Ascending aorta (tissue), 2 donors: ENCODE results near the gene SLC46A1. TPM values are rescaled to one million over a fixed set of nuclear protein-coding genes. Genes with fewer than 3 reads are reported as not detected.

Source experiments
- DNase-seq, 2 donors: peaks; one replicate each; pipeline ENCODE4 v3.0.0-alpha.2; 2019; ENCODE audit warnings: low spot score in 2 of 2
- H3K27ac ChIP-seq, 2 donors: fragments of 200-600 bp; sonication (generic); one replicate each; pipeline ENCODE4 v1.5.1; 2016 to 2017; ENCODE audit warnings: mild to moderate bottlenecking in 1 of 2
- H3K27me3 ChIP-seq: fragments of 200-600 bp; sonication (generic); one replicate; pipeline ENCODE4 v1.5.1; 2017
- H3K36me3 ChIP-seq, 2 donors: fragments of 200-600 bp; sonication (generic); one replicate each; pipeline ENCODE4 v1.5.1; 2016
- H3K4me1 ChIP-seq, 2 donors: fragments of 200-600 bp; sonication (generic); one replicate each; pipeline ENCODE4 v1.5.1; 2016 to 2017; ENCODE audit warnings: mild to moderate bottlenecking in 1 of 2
- H3K4me3 ChIP-seq, 2 donors: fragments of 200-600 bp; sonication (generic); one replicate each; pipeline ENCODE4 v1.5.1; 2016 to 2017; ENCODE audit warnings: mild to moderate bottlenecking in 1 of 2
- H3K9me3 ChIP-seq, 2 donors: fragments of 200-600 bp; sonication (generic); one replicate each; pipeline ENCODE4 v1.5.1; 2016
- intact Hi-C: fragments of 100-400 bp; cut with DNase I; formaldehyde crosslinking; loops from one replicate; pipeline ENCODE4 v1.15.1; 2023
- total RNA-seq: library from RNA; depleted of rRNA; stranded (reverse); fragments of >200 nt; gene quantifications from one replicate; pipeline ENCODE4 v1.1.0, GENCODE V29; 2016
- TF ChIP-seq, protein P1 (sequence below), 3 experiments: fragments of 200-600 bp in 2 of 3; fragments of 450-650 bp in 1 of 3; sonication (generic) in 2 of 3; IDR thresholded peaks; one replicate each; pipeline ENCODE4 v1.5.1; 2016 to 2019; ENCODE audit warnings: antibody characterized with exemption in 3 of 3, mild to moderate bottlenecking in 1 of 3, moderate library complexity in 1 of 3

SLC46A1 gene
- total RNA-seq, 1 donor from 2014 or later, result 9.7 TPM

- intact Hi-C loops, result no loop called here
- Histone ChIP-seq H3K27ac (no peak overlapping the region), H3K4me3 (no peak overlapping the region), H3K4me1 (no peaks in the 10 kb centered on the region), H3K9me3 (no peaks in the 10 kb centered on the region), H3K36me3 (peaks cover 26 to 51% of the 10 kb centered on the region in 2 donors), H3K27me3 (no peaks in the 10 kb centered on the region)
- TF ChIP-seq, protein P1, sequence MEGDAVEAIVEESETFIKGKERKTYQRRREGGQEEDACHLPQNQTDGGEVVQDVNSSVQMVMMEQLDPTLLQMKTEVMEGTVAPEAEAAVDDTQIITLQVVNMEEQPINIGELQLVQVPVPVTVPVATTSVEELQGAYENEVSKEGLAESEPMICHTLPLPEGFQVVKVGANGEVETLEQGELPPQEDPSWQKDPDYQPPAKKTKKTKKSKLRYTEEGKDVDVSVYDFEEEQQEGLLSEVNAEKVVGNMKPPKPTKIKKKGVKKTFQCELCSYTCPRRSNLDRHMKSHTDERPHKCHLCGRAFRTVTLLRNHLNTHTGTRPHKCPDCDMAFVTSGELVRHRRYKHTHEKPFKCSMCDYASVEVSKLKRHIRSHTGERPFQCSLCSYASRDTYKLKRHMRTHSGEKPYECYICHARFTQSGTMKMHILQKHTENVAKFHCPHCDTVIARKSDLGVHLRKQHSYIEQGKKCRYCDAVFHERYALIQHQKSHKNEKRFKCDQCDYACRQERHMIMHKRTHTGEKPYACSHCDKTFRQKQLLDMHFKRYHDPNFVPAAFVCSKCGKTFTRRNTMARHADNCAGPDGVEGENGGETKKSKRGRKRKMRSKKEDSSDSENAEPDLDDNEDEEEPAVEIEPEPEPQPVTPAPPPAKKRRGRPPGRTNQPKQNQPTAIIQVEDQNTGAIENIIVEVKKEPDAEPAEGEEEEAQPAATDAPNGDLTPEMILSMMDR (IDR thresholded peaks at IDR 0.05), result no peak
- no peak for DNase-seq
Observed at GRCh38 chr17:28397275-28397674, 8.7 kb downstream of the SLC46A1 start.

GRCh38 chr17:28396635-28397239 lies 9.3 kb downstream of the SLC46A1 start:
- no peak overlapping the region for H3K4me3 ChIP-seq
- H3K27me3 ChIP-seq, result no peaks in the 10 kb centered on the region
- intact Hi-C loops, result no loop called here
- TF ChIP-seq, protein P1 (IDR thresholded peaks at IDR 0.05), result no peak
- no peak for DNase-seq
- H3K36me3 ChIP-seq, result peaks cover 30 to 53% of the 10 kb centered on the region in 2 donors
- no peaks in the 10 kb centered on the region for H3K9me3 ChIP-seq
- no peak overlapping the region for H3K27ac ChIP-seq
- no peaks in the 10 kb centered on the region for H3K4me1 ChIP-seq

DNA sequence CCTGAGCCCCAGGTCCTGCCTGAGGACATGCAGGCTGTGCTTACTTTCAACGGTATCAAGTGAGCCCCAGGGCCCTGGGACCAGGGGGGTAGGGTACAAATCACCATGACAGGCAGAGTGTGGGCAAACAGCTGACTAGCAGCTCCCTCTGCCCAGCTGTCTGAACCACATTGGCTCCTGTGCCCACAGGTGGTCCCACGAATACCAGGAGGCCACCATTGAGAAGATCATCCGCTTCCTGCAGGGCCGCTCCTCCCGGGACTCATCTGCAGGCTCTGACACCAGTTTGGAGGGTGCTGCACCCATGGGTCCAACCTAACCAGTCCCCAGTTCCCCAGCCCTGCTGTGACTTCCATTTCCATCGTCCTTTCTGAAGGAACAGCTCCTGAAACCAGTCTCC lies 10.0 kb downstream of the SLC46A1 start:
- TF ChIP-seq, protein P1 (IDR thresholded peaks at IDR 0.05), result no peak
- no peak for DNase-seq
- intact Hi-C loops, result no loop called here
- no peak overlapping the region for H3K27ac ChIP-seq
- H3K27me3 ChIP-seq, result no peaks in the 10 kb centered on the region
- no peaks in the 10 kb centered on the region for H3K4me1 ChIP-seq
- no peak overlapping the region for H3K4me3 ChIP-seq
- no peaks in the 10 kb centered on the region for H3K9me3 ChIP-seq
- peaks cover 32 to 58% of the 10 kb centered on the region in 2 donors for H3K36me3 ChIP-seq

DNA sequence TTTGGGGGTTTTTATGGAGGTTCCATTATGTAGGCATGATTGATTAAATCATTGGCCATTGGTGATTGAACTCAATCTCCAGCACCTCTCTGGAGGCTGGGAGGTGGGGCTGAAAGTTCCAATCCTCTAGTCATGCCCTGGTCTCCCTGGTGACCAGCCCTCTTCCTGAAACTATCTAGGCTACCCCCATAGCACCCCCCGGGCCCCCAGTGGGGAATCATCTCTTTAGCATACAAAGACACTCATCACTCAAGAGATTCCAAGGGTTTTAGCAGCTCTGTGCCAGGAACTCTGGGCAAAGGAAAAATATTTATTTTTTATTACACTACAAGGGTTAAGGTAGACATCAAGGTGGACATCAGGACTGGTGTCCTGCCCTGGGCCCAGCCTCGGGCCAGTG lies 10.6 kb downstream of the SLC46A1 start:
- DNase-seq, result no peak
- peaks cover 37 to 60% of the 10 kb centered on the region in 2 donors for H3K36me3 ChIP-seq
- TF ChIP-seq, protein P1 (IDR thresholded peaks at IDR 0.05), result no peak
- H3K27ac ChIP-seq, result no peak overlapping the region
- H3K4me1 ChIP-seq, result no peaks in the 10 kb centered on the region
- no peak overlapping the region for H3K4me3 ChIP-seq
- no peaks in the 10 kb centered on the region for H3K27me3 ChIP-seq
- H3K9me3 ChIP-seq, result no peaks in the 10 kb centered on the region
- intact Hi-C loops, result no loop called here

DNA sequence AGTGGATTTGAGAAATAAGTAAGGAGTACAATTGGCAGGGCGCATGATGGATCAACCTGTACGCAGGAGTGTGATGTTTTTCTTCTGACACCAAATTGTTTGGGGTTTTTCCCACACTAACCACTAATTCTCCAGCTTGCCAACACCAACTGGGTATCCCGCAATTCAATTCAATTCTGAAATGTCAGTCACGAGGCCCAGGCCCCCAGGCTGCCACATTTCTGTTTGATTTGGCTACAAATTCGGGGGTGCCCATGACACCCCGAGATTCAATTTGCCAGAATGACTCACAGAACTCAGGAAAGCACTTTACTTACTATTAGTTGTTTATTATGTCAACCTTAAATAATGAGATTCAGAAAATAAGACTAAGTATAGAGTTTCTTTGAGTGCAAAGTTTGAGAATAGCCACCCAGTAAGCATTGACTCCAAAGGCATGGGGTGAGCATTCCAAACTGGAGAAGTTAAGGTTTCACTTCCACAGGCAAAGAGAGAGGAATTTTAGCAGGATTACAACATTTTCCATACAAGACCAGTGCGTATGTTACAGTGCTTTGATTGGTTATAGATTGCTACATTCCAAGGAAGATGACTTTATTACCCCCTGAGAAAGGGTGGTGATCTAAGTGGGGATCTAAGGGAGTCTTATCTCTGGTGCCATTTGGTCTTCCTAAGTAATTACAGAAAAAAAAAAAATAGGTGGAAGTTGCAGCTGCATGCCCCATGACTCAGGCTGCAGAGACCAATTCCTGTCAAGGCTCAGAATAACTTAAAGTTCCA lies 11.5 kb downstream of the SLC46A1 start:
- H3K9me3 ChIP-seq, result no peaks in the 10 kb centered on the region
- no peak overlapping the region for H3K27ac ChIP-seq
- peaks cover 42 to 66% of the 10 kb centered on the region in 2 donors for H3K36me3 ChIP-seq
- TF ChIP-seq, protein P1 (IDR thresholded peaks at IDR 0.05), result no peak
- no peak overlapping the region for H3K4me3 ChIP-seq
- H3K27me3 ChIP-seq, result no peaks in the 10 kb centered on the region
- H3K4me1 ChIP-seq, result no peaks in the 10 kb centered on the region
- intact Hi-C loops, result no loop called here
- DNase-seq, result no peak
